Activated CD4-positive, alpha-beta T cell treated with anti-CD3 and anti-CD28 coated beads, Interleukin-10, Interleukin-2, amounts not matched to agents 100 ng/mL and 50 ng/mL, durations not matched to agents 16 hours and 8 hours (primary cell): Measurements from ENCODE around the gene PTPRG.
"Not testable (repeated sequence)": the region's sequence is repeated elsewhere in the genome, so short reads cannot be mapped to it uniquely, and the experiment has no call there.

ENCODE experiments used
- DNase-seq: peaks from one replicate; pipeline ENCODE4 v3.0.0-alpha.2; 2020

Gene PTPRG

DNA sequence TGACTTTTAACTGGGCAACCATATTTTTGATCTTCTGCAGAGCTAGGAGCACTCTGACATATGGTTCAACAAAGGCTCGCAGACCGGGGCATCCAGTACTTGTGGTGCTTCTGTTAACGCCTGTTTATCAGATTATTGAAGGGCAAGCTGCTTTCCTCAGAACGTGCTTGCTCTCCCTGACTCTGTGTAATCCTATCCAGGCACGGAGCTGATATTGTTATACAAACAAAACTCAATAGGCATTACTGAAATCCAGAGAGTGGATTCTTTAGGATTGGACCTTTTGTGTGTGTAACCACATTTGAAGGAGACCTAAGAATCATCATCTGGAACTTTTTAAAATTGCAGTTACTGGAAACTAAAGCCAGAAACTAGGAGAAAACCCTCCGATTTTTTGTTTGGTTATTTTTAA lies 246.5 kb downstream of the PTPRG start:
- DNase-seq, result no peak

DNA sequence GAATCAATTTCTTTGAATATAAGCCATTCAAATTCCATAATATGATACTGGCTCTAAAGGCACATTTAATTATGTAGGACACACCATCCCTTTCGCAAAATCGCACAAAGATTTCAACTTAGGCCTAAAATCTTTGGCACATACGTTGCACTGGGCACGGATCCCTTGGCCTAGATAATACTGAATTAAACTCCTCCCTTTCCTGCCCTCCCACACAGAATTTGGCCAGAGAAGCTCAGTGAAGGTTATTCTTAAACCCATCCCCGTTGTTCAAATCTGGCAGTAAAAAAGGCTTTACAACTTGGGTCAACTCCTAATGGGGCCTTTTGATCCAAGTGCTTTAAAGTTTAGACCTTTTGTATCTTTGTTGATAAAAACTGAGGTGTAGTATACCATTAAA lies 247.2 kb downstream of the PTPRG start:
- DNase-seq, result no peak

DNA sequence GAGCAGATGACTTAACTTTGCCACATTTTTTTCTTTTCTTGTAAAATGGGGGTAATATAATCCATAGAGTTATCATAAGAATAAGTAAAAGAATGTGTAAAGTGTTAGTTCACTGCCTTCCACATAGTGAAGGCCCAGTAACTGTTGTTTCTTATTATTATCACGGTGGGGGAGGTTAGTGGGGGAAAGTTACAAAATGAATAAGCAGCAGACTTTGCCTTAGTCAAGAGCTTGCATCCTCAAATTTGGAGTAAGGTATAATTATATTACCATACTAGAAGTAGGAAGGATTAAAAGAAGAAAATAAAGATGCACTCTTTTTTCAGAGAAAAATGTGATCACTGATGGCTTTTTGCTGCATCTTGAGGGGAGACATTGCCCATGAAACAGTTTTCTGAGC lies 247.6 kb downstream of the PTPRG start:
- DNase-seq, result no peak

DNA sequence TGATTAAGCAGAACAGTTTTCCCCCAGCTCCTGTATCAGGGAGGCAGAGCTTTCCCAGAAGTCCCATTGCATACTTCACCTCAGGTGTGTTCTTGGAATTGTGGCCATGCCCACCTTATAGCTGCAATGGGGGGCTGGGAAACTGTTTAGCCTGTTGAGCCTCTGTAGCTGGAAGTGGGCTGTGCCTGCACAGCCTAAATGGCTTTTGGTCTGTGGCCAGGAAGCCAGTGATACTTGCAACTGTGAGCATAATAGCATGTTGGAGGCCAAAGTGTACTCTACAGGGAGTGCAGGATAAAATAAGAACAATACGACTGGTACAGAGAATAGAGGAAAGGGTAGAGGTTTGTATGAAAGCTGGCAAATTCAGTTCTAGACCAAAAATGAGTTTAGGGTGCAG lies 248.5 kb downstream of the PTPRG start:
- DNase-seq, result no peak

DNA sequence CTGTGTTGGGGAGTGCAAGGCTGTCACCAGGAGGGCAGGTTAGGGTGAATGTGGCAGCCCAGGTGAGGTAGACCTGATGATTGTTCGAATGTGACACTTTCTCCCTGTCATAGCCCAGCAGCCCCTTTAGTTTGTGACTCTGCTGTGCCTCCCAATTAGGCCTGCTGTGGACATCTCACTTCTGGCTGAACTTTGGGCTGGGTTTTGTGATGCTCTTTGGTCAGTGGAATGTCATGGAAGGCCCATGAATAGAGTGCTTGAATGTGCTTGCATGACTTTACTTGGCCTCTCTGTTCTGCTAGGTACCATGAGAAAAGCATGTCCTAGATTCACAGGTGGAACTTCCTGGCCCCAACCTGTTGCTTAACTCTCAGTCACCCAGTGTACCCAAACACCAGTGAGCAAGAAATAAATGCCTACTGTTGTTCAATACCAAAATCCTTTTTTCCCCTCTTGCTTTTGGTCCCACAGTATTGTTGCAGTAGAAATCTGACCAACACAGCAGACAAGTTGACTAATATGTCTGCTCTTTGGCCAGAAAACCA lies 249.7 kb downstream of the PTPRG start:
- no peak for DNase-seq

DNA sequence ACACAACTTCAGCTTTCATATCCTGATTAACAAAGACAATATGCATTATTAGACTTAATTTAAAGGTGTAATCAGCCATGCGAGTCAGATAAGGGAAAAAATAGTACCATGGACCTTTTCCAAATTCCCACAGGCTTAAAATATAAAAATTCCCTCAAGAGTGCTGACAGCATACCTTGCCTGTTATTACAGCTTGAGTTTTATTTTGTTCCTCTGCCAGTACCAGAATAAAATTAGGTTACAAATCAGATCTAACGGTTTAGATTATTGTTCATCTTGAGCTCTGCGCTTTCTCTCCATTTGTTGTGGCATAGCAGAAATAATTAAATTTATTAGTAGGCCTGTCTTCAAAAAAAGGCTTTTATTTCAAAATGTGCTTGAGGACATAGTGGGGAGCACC lies 250.3 kb downstream of the PTPRG start:
- no peak for DNase-seq

DNA sequence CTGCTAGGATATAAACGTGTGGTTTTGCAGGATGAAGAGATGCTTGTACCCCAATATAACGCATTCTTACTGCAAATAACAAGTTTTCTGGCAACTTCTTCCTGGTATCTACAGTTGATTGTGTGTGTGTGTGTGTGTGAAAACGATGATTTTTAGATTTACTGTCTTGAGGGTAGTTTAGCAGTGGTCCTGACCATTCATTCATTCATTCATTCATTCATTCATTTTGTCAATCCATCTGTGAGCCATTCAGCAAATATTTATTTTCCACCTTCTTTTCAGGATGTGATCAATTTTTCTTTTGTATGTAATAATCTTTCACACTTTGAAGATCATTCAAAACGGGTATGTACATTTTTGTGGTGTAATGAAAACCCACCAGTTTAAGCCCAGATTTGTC lies 250.7 kb downstream of the PTPRG start:
- DNase-seq, result no peak

DNA sequence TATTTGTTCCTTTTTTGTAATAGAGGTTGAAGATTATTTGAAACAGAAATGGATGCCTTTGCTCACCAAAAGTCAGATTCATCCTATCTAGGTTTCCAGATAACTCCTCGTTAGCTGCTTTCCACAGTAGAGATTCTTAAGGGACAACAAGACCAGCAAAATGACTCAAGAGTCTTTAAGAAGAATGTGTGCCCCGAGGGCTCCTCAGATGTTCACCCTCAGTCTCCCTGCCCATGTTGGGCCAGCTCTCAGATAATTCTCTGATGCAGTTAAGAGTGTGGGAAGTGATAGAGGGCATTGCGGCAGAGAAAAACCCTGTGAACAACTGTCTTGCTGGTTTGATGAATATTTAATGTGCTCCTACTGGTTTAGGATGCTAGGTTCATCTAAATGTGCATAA lies 251.1 kb downstream of the PTPRG start:
- DNase-seq, result no peak

DNA sequence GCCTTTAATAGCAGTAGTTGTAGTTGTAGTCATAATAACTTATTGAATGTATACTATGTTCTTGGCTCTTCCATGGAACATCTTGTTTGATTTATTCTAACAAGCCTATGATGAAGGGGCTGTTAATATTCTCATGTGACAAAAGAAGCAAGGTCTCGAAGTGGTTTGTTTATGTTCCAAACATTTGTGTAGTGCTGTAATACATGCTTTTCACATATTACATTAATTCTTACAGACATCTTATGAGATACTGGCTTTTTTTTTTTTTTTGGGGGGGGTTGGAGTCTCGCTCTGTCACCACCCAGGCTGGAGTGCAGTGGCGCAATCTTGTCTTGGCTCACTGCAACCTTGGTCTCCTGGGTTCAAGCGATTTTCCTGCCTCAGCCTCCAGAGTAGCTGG lies 252.3 kb downstream of the PTPRG start:
- DNase-seq, result no peak

DNA sequence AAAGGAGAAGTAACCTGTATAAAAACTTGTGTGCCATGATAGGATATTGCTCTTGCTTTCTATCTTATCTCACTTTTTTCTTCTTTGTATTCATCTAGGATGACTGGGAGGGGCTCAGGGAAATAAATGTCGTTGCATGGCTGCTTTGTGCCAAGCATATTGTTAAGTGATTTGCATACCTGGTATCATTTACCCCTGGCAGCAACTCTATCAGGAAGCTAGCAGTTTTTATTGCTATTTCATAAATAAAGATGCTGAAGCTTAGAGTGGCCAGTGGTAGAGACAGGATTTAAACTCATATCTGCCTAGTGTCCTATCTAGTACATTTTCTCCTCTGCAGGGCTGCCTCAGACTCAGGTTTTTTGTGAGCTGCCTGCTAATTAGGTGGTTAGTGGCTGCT lies 253.3 kb downstream of the PTPRG start:
- no peak for DNase-seq

DNA sequence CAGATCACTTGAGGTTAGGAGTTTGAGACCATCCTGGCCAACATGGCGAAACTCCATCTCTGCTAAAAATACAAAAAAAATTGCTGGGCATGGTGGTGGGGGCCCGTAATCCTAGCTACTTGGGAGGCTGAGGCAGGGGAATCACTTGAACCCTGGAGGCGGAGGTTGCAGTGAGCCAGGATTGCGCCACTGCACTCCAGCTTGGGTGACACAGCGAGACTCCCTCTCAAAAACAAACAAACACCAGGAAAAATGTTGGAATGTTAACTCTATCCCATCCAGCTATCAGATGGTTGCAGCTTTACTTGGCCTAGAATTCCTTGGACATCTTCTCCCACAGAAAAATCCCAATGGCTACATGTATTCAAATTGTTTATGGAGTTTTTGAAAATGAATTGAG lies 254.9 kb downstream of the PTPRG start:
- DNase-seq, result not testable (repeated sequence)

DNA sequence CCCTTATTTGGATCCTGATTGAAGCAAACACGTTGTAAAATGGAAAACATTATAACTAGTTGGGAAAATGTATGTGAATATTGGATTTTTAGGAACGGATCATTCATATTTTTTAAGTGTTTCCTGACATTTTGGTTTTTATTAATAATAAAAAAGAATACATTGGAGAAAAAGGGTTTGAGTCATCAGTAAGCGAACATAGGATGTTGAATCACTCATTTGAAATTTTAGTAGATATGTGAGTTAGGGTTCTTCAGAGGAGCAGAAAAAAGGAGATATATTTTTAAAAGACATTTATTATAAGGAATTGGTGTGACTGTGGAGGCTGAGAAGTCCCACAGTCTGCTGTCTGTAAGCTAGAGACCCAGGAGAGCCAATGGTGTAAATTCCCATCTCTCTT lies 258.5 kb downstream of the PTPRG start:
- no peak for DNase-seq

DNA sequence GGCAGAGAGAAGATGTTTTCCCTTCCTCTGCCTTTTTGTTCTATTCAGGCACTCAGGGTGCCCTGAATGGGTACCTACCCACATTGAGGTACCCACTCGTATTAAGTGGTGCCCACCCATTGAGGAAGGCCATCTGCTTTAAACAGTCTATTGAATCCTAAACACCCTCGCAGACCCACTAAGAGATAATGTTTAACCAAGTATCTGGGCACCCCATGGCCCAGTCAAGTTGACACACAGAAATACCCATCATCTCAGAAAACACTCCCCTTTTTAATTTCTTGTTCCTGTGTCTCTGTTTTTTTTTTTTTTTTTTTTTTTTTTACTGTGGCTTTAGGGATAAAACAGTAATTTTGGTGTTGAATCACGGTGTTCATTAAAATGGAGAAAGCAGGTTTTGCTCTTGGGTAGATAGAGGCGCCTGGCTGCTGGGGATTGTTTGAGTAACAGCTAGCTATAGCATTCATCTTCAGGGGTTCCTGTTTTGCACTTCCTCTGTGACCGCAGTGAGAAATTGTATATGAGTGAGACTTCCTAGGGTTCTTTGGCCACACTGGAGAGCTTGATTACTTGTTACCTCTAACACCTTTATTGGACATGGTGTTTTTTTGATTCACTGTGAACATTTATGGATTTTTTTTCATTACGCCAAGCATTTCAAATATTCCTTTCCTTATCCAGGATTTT lies 259.1 kb downstream of the PTPRG start:
- DNase-seq, result peak; percentile 6

DNA sequence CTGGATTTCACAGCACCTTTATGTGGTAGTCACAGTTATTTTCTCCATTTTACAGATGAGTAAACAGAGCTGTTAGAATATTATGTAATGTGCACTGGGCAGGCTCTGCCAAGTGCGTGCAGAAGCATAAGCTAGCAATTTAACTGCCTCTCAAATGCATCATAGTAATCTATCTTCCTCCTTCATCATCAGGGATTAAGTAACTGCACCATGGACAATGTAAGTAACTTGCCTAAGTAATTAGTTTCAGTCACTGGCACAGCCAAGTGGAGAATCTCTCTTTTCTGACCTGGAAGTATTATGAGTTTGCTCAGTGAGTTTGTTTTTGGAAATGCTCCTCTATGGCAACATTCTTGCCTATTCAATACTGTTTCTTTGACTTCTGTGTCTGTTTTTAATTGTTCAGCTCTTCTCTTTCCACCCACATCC lies 260.5 kb downstream of the PTPRG start:
- no peak for DNase-seq

DNA sequence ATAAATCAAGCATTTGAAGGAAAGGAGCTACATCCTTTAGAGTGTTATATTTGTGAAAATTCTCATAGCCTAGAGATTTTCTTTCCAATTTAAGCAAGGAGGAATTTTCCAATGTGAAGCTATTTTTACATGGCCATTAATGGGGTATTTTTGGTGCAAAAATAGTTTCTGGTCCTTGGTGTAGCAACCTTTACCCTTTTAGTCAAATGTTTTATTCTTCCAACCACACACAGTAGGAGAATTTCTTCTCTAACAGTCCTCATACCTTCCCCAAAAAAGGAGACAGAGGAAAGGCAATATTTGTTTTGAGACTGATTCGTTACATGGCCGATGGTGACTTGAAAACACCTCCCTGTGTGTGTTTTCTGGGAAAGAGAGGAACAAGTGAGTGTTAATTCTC lies 261.2 kb downstream of the PTPRG start:
- DNase-seq, result no peak

DNA sequence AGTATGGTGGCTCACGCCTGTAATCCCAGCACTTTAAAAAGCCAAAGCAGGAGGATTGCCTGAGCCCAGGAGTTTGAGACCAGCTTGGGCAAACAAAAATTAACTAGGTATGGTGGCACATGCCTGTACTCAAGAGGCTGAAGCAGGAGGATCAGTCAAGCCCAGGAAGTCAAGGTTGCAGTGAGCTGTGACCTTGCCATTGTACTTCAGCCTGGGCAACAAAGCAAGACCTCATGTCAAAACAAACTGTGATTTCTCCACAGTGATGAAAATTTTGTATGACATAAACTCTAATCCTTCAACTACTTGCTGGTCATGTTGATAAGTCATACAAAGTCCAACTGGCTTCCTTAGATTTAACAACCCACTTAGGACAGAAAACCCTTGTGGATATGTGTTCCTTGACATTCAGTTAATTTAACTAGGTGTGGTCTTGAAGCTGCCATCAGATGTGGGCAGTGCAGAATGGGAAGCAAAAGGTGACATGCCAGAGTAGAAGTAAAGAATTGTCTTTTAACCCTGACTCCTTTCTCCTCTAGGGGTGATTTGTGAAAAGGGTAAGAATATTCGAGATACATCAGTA lies 263.3 kb downstream of the PTPRG start:
- no peak for DNase-seq

DNA sequence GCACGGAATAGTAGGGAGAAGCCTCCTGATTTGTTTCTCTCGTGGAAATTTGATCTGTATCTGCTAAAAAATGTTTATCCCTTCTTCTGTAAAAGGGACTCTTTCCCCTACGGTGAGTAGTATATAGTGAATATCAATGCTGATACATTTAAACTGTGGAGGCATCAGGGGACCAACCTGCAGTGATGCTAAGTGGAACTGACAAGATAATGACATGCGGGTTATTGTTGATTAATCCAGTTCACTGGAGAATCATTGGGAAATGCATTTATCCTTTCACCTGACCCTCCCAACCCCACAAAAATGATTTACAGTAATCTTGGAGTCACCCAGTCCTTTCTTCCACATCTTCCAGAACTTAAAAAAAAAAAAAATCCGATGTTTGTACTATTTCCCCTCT lies 264.8 kb downstream of the PTPRG start:
- no peak for DNase-seq

DNA sequence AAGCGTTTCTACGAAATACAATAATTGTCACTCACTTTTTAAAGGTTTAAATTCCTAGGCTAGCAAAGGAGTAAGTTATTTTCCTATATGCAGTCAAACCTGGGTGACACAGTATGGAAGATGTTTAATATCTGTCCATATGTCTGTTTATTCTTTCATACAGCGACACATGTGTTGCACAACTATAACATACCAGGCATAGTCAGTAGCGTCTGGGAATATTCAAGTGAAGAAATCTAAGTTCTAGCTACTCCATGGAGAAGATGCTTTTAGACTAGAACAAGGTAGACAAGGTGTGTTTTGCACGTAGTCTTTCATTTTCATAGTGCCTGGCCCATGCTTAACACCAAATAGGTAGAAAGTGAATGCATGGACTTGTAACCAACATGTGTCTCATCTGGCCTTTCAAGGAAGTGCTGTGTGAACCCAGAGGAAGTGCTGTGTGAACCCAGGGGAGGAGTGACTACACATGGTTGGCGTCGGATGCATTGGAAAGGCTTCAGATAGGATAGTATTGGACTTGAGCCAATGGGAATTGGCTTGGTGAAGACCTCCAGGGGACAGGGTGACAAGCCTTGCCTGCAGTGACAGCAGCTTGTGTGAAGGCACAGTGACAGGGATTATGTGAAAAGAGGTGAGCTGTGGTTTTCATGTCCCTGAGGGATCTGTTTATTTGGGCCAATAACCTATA lies 267.0 kb downstream of the PTPRG start:
- DNase-seq, result no peak

DNA sequence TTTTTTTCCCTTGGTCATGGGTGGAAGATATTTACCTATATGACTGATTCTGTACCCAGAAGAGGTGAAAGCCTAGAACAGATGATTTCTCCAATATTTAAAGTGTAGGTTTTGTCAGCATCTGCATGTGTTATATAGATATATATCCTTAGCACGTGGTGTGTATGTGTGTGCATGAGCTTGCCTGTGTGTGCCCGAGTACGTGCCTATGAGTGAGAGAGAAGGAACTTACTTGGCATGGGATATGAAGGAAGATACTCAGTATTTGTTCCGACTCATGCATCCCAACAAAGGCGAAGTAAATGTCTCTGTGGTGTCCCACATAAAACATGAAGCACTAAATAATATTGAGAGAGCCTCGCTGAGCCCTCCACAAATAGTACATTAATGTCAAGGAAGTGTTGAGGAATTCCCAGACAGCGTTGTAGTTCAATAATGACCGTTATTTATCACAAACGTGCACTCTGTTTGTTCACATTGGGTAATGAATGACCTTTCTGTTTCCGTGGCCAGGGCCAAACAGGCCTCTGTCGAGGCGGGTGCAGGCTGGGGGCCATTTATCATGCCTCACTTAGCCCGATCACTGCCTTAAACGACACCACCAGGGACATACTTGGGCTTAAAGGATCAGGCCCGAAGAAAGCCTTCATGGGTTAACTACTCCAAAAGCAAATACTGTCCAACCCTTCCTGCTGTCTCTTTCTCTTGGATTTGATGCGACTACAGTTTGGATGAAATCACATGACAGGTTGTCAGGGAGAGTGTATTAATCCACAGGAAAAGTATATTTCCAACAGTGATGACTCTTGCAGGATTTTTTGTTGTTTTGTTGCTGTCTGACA lies 267.7 kb downstream of the PTPRG start:
- DNase-seq, result no peak

DNA sequence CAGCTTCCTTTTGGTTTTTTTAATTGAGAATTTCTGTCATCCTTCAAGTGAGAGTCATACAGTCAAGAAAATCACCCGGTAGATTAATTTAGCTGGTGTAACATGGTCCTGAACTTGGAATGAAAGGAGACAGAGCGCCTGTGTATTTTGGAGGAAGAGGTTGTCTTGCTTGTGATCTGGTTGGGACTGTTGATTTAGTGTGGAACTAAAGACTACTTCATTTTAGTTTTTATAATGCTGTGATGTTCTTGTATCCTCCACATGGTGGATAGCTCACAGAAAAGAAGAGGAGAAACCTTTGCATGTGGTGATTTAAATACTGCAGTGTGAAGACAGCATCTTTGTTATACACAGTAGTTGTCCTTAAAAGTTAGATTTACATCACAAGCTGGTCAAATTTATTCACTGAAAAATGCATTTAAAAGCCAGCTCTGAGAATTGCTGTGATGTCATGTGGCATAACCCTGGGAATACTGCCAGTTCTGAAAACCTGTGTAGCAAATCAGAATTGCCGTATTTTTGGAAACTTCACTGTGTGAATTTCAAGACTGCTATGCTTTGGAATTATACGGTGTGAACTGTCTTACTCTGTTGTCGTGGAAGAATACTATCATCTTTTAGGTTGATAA lies 268.5 kb downstream of the PTPRG start:
- DNase-seq, result no peak

DNA sequence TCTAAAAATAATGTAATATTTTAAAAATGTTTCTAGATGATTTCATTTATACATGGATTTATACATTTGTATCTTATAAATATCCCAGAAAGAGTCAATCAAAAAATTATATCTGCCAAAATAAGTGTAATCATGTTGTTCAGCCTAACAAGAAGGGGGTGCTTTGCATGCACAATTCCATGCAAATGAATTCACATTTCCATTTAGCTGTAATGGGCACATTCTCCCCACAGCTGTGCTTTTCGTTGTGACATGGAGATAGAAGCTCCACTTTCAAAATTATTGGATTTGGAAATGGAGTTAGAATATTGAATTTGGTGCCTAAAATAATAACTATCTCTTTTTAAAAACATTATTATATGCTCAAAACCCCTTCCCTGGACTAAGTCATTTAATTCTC lies 270.6 kb downstream of the PTPRG start:
- DNase-seq, result no peak

DNA sequence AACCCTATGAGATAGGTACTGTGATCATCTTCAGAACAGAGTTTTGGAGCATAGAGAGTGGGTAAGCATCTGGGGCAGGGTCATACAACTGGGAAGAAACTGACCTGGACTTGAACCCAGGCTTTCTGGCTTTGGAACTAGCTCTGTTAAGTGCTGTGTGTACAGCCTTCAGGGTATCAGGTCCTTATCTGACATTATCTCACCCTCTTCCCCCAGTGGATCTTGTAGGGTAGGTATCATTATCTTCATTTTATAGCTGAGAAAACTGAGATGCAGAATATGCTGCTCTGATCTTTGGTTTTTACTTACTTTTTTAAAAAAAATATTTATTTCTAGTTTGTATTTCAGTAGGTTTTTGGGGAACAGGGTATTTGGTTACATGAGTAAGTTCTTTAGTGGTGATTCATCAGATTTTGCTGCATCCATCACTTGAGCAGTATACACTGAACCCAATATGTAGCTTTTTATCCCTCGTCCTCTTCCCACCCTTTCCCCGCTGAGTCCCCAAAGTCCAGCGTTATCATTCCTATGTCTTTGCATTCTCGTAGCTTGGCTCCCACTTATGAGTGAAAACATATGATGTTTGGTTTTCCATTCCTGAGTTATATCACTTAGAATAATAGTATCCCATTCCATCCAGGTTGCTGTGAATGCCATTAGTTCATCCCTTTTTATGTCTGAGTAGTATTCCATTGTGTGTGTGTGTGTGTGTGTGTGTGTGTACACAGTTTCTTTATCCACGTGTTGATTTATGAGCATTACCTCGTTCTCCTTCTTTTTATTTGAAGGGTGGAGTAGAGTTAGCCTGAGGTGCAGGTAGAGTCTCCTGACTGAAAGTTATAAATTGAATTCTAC lies 271.2 kb downstream of the PTPRG start:
- DNase-seq, result no peak
